ENCODE results near the gene PEX14.

Gene PEX14

DNA sequence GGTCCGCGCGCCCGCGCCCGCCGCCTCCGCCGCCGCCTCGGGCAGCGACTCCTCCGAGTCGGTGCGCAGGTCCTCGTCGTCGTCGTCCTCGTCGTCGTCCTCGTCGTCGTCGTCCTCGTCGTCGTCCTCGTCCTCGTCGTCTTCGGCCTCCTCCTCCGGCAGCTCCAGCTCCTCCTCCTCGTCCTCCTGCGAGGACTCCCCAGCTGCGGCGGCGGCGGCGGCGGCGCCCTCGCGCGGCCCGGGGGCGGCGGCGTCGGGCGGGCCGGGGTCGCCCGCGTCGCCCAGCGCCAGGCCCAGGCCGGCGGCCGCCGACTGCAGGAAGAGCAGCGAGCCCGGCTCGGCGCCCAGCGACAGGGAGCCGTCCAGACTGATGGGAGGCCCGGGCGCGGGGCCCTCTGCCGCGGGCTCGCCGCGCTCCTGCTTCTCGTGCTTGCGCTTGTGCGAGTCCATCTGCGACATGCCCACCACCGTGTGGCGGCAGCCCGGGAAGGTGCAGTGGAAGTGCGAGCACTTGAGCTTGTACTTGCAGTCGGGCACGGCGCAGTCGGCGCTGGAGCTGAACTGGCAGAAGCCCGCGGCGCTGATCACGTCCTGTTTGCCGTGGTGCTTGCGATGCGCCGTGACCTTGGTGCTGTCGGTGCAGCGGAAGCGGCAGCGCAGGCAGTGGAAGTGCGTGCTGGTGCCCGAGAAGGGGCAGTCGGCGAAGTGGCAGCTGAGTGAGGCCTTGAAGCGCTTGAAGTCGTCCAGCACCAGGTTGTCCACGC lies 164.4 kb downstream of the PEX14 start:
- H3K4me2 ChIP-seq (ENCODE audit: low read length, poor library complexity, severe bottlenecking), result peak overlapping the region; percentile 8
- H3K14ac ChIP-seq (ENCODE audit: low read length in 2 of 2), result no peak overlapping the region
- no peak overlapping the region for H3K4ac ChIP-seq (ENCODE audit: low read depth in 1 of 2, low read length in 2 of 2)
- peaks cover 0 to 33% of the 10 kb centered on the region in 2 experiments for H3K27me3 ChIP-seq (ENCODE audit: control insufficient read depth in 1 of 2, insufficient read depth in 1 of 2, low read length in 2 of 2)
- no peak overlapping the region for H2BK5ac ChIP-seq (ENCODE audit: low read depth, low read length, poor library complexity, severe bottlenecking)
- H2BK12ac ChIP-seq (ENCODE audit: low read length in 2 of 2), result no peak overlapping the region
- H2AFZ ChIP-seq (ENCODE audit: low read depth, low read length), result peak overlapping the region; percentile 6
- H3K79me1 ChIP-seq (replicated peaks; ENCODE audit: low read length, poor library complexity, severe bottlenecking), result no peaks in the 10 kb centered on the region
- no peak overlapping the region for H2AK5ac ChIP-seq (ENCODE audit: low read length, severe bottlenecking)
- no peak overlapping the region for H2BK120ac ChIP-seq (ENCODE audit: low read depth, low read length)
- no peak overlapping the region for H3K9ac ChIP-seq (ENCODE audit: low read length)
- H3K23ac ChIP-seq (ENCODE audit: low read length in 2 of 2), result no peak overlapping the region
- peak overlapping the region; percentile 31 for H4K91ac ChIP-seq (ENCODE audit: low read length)
- 24% methylated on average over 75 of the region's 108 CpGs for whole genome bisulfite sequencing
- peak overlapping the region in 1 of 2 experiments; percentile 51 for H3K4me3 ChIP-seq (ENCODE audit: insufficient read depth in 1 of 2, low read depth in 1 of 2, low read length in 2 of 2)
- H3K4me1 ChIP-seq (ENCODE audit: control insufficient read depth, insufficient read depth, low read depth, low read length), result peaks cover 30% of the 10 kb centered on the region
- H3K27ac ChIP-seq (ENCODE audit: low read length, poor library complexity, severe bottlenecking), result no peak overlapping the region
- H3K36me3 ChIP-seq (ENCODE audit: control insufficient read depth in 1 of 2, insufficient read depth in 2 of 2, low read depth in 1 of 2, low read length in 2 of 2), result peaks cover 0 to 6% of the 10 kb centered on the region in 2 experiments
- no peaks in the 10 kb centered on the region for H3K9me3 ChIP-seq (ENCODE audit: control insufficient read depth, low read length)
- peak overlapping the region; percentile 59 for H4K8ac ChIP-seq (ENCODE audit: low read length)
- H2BK15ac ChIP-seq (ENCODE audit: low read depth, poor library complexity, severe bottlenecking), result no peak overlapping the region
- peak; percentile 7 for DNase-seq
- H3K18ac ChIP-seq (ENCODE audit: low read depth in 1 of 2, low read length in 2 of 2), result peak overlapping the region in 1 of 2 experiments; percentile 10

GRCh38 chr1:10639775-10640578 lies 165.2 kb downstream of the PEX14 start:
- DNase-seq, result no peak
- H3K9me3 ChIP-seq (ENCODE audit: control insufficient read depth, low read length), result no peaks in the 10 kb centered on the region
- no peak overlapping the region for H2AFZ ChIP-seq (ENCODE audit: low read depth, low read length)
- no peak overlapping the region for H2AK5ac ChIP-seq (ENCODE audit: low read length, severe bottlenecking)
- no peak overlapping the region for H3K9ac ChIP-seq (ENCODE audit: low read length)
- H3K36me3 ChIP-seq (ENCODE audit: control insufficient read depth in 1 of 2, insufficient read depth in 2 of 2, low read depth in 1 of 2, low read length in 2 of 2), result peaks cover 0 to 2% of the 10 kb centered on the region in 2 experiments
- no peak overlapping the region for H4K8ac ChIP-seq (ENCODE audit: low read length)
- 85% methylated on average over 41 of the region's 45 CpGs for WGBS
- H2BK12ac ChIP-seq (ENCODE audit: low read length in 2 of 2), result no peak overlapping the region
- peaks cover 26% of the 10 kb centered on the region for H3K4me1 ChIP-seq (ENCODE audit: control insufficient read depth, insufficient read depth, low read depth, low read length)
- H4K91ac ChIP-seq (ENCODE audit: low read length), result peak overlapping the region; percentile 31
- no peak overlapping the region for H3K18ac ChIP-seq (ENCODE audit: low read depth in 1 of 2, low read length in 2 of 2)
- no peaks in the 10 kb centered on the region for H3K79me1 ChIP-seq (replicated peaks; ENCODE audit: low read length, poor library complexity, severe bottlenecking)
- peak overlapping the region in 1 of 2 experiments; percentile 22 for H3K4me3 ChIP-seq (ENCODE audit: insufficient read depth in 1 of 2, low read depth in 1 of 2, low read length in 2 of 2)
- no peak overlapping the region for H3K4ac ChIP-seq (ENCODE audit: low read depth in 1 of 2, low read length in 2 of 2)
- H2BK5ac ChIP-seq (ENCODE audit: low read depth, low read length, poor library complexity, severe bottlenecking), result no peak overlapping the region
- H3K27ac ChIP-seq (ENCODE audit: low read length, poor library complexity, severe bottlenecking), result no peak overlapping the region
- H3K27me3 ChIP-seq (ENCODE audit: control insufficient read depth in 1 of 2, insufficient read depth in 1 of 2, low read length in 2 of 2), result peaks cover 0 to 33% of the 10 kb centered on the region in 2 experiments
- no peak overlapping the region for H2BK120ac ChIP-seq (ENCODE audit: low read depth, low read length)
- H3K23ac ChIP-seq (ENCODE audit: low read length in 2 of 2), result no peak overlapping the region
- H3K14ac ChIP-seq (ENCODE audit: low read length in 2 of 2), result no peak overlapping the region
- no peak overlapping the region for H2BK15ac ChIP-seq (ENCODE audit: low read depth, poor library complexity, severe bottlenecking)
- no peak overlapping the region for H3K4me2 ChIP-seq (ENCODE audit: low read length, poor library complexity, severe bottlenecking)

DNA sequence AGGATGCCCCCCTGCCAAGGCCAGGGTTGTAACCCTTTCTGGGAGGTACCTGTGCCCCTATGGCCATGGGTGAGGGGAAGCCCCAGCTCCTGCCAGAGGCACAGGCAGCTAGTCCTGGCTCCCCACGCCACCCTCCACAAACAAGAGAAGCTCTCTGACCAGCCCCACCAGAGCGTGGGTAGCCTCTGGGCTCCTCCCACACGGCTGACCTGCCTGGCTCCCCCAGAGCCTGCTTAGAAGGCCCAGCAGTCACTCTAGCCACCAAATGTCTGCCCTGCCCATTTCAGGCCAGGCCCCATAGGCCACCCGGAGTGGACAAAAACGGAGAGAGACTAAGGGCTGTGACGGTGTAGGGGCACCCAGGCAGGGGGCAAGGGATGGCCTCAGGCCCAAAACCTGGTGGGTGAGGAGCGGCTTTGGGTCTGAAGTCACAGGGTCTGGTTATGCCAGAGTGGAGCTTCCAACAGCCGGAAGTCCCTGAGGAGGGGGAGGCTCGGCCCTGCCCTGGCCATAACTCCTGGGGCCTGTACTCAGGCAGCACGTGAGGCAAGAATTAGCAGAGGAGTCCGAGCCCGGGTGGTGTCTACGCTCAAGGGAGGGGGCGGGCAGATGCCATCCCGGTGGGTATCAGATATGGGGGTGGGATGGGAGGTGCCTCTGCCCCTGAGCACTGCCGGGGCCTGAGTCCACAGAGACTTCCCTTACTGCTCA lies 166.2 kb downstream of the PEX14 start:
- no peaks in the 10 kb centered on the region for H3K79me1 ChIP-seq (replicated peaks; ENCODE audit: low read length, poor library complexity, severe bottlenecking)
- no peak overlapping the region for H2BK5ac ChIP-seq (ENCODE audit: low read depth, low read length, poor library complexity, severe bottlenecking)
- DNase-seq, result no peak
- peaks cover 21% of the 10 kb centered on the region for H3K4me1 ChIP-seq (ENCODE audit: control insufficient read depth, insufficient read depth, low read depth, low read length)
- H3K27me3 ChIP-seq (ENCODE audit: control insufficient read depth in 1 of 2, insufficient read depth in 1 of 2, low read length in 2 of 2), result peaks cover 0 to 33% of the 10 kb centered on the region in 2 experiments
- 92% methylated on average over 15 of the region's 16 CpGs for WGBS
- no peak overlapping the region for H4K91ac ChIP-seq (ENCODE audit: low read length)
- H4K8ac ChIP-seq (ENCODE audit: low read length), result no peak overlapping the region
- peak overlapping the region; percentile 30 for H2BK15ac ChIP-seq (ENCODE audit: low read depth, poor library complexity, severe bottlenecking)
- no peak overlapping the region for H3K18ac ChIP-seq (ENCODE audit: low read depth in 1 of 2, low read length in 2 of 2)
- H3K23ac ChIP-seq (ENCODE audit: low read length in 2 of 2), result no peak overlapping the region
- H3K4me3 ChIP-seq (ENCODE audit: insufficient read depth in 1 of 2, low read depth in 1 of 2, low read length in 2 of 2), result no peak overlapping the region
- no peak overlapping the region for H3K9ac ChIP-seq (ENCODE audit: low read length)
- H3K36me3 ChIP-seq (ENCODE audit: control insufficient read depth in 1 of 2, insufficient read depth in 2 of 2, low read depth in 1 of 2, low read length in 2 of 2), result peaks cover 0 to under 1% of the 10 kb centered on the region in 2 experiments
- H2AFZ ChIP-seq (ENCODE audit: low read depth, low read length), result no peak overlapping the region
- H3K27ac ChIP-seq (ENCODE audit: low read length, poor library complexity, severe bottlenecking), result no peak overlapping the region
- H3K9me3 ChIP-seq (ENCODE audit: control insufficient read depth, low read length), result no peaks in the 10 kb centered on the region
- no peak overlapping the region for H2BK12ac ChIP-seq (ENCODE audit: low read length in 2 of 2)
- H3K4ac ChIP-seq (ENCODE audit: low read depth in 1 of 2, low read length in 2 of 2), result no peak overlapping the region
- no peak overlapping the region for H2BK120ac ChIP-seq (ENCODE audit: low read depth, low read length)
- no peak overlapping the region for H3K4me2 ChIP-seq (ENCODE audit: low read length, poor library complexity, severe bottlenecking)
- no peak overlapping the region for H2AK5ac ChIP-seq (ENCODE audit: low read length, severe bottlenecking)
- H3K14ac ChIP-seq (ENCODE audit: low read length in 2 of 2), result no peak overlapping the region

All from mesenchymal stem cell (in vitro differentiated cells and primary cell).